HepG2 (cell line): ENCODE results near the gene EPB41L2. TPM values are rescaled to one million over a fixed set of nuclear protein-coding genes. Genes with fewer than 3 reads are reported as not detected.
A peak's percentile ranks its signal among the peaks of the same experiment; 100 is the strongest.

ENCODE experiments used
- CREB3 ChIP-seq: sonication (generic); formaldehyde crosslinking; IDR thresholded peaks from 2 replicates; pipeline ENCODE4 v1.5.0; 2020; ENCODE audit warnings: missing genetic modification reagents
- ELF4 ChIP-seq: sonication (generic); formaldehyde crosslinking; IDR thresholded peaks from 2 replicates; pipeline ENCODE4 v1.5.0; 2020; ENCODE audit warnings: missing genetic modification reagents, mild to moderate bottlenecking, moderate library complexity, borderline replicate concordance
- FLYWCH1 ChIP-seq: sonication (generic); formaldehyde crosslinking; IDR thresholded peaks from 2 replicates; pipeline ENCODE4 v1.8.1; 2023; ENCODE audit warnings: mild to moderate bottlenecking, missing genetic modification reagents
- JUND ChIP-seq: sonication (generic); formaldehyde crosslinking; IDR thresholded peaks from 2 replicates; pipeline ENCODE4 v1.8.0; 2022; ENCODE audit warnings: mild to moderate bottlenecking, missing genetic modification reagents
- KLF11 ChIP-seq: IDR thresholded peaks from 2 replicates; pipeline ENCODE4 v1.6.1; 2016; ENCODE audit warnings: missing compliant biosample characterization
- SALL1 ChIP-seq: sonication (generic); formaldehyde crosslinking; IDR thresholded peaks from 2 replicates; pipeline ENCODE4 v1.8.0; 2022; ENCODE audit warnings: mild to moderate bottlenecking, missing genetic modification reagents
- SMC3 ChIP-seq: IDR thresholded peaks from 2 replicates; pipeline ENCODE4 v1.6.1; 2011; ENCODE audit warnings: low read length, improper control_type of control experiment
- SNAI1 ChIP-seq: sonication (generic); formaldehyde crosslinking; IDR thresholded peaks from 2 replicates; pipeline ENCODE4 v1.5.0; 2020; ENCODE audit warnings: mild to moderate bottlenecking, missing genetic modification reagents, borderline replicate concordance
- ZMYM4 ChIP-seq: sonication (generic); formaldehyde crosslinking; IDR thresholded peaks from 2 replicates; pipeline ENCODE4 v1.8.1; 2023; ENCODE audit warnings: mild to moderate bottlenecking, missing genetic modification reagents
- ZNF180 ChIP-seq: sonication (generic); formaldehyde crosslinking; IDR thresholded peaks from 2 replicates; pipeline ENCODE4 v1.4.0; 2020; ENCODE audit warnings: low read depth, missing genetic modification reagents, borderline replicate concordance
- ZNF382 ChIP-seq: sonication (generic); formaldehyde crosslinking; IDR thresholded peaks from 2 replicates; pipeline ENCODE4 v1.5.0; 2020; ENCODE audit warnings: missing genetic modification reagents, mild to moderate bottlenecking, borderline replicate concordance
- ZNF496 ChIP-seq: sonication (generic); formaldehyde crosslinking; IDR thresholded peaks from 2 replicates; pipeline ENCODE4 v1.8.1; 2023; ENCODE audit warnings: mild to moderate bottlenecking, moderate library complexity, missing genetic modification reagents; ENCODE audit not compliant: insufficient replicate concordance
- ZNF503 ChIP-seq: sonication (generic); formaldehyde crosslinking; IDR thresholded peaks from 2 replicates; pipeline ENCODE4 v1.4.0; 2020; ENCODE audit warnings: missing genetic modification reagents
- ZNF543 ChIP-seq: sonication (generic); formaldehyde crosslinking; IDR thresholded peaks from 2 replicates; pipeline ENCODE4 v1.4.0; 2020; ENCODE audit warnings: mild to moderate bottlenecking, missing genetic modification reagents
- ZNF646 ChIP-seq: sonication (generic); formaldehyde crosslinking; IDR thresholded peaks from 2 replicates; pipeline ENCODE4 v1.9.0; 2021; ENCODE audit warnings: mild to moderate bottlenecking, missing genetic modification reagents
- ZSCAN5A ChIP-seq: sonication (generic); formaldehyde crosslinking; IDR thresholded peaks from 2 replicates; pipeline ENCODE4 v1.8.0; 2022; ENCODE audit warnings: mild to moderate bottlenecking, missing genetic modification reagents, borderline replicate concordance
- ZZZ3 ChIP-seq: sonication (generic); formaldehyde crosslinking; IDR thresholded peaks from 2 replicates; pipeline ENCODE4 v1.4.0; 2020; ENCODE audit warnings: missing genetic modification reagents, mild to moderate bottlenecking, borderline replicate concordance
- polyA plus RNA-seq, 8 experiments: library from polyadenylated mRNA; depleted of rRNA in 3 of 8; stranded (reverse) in 7 of 8; unstranded in 1 of 8; fragments of >200 nt; fragmentation: Illumina TruSeq in 4 of 8; extraction: Trizol in 4 of 8; gene quantifications; 2 replicates each; pipeline versions ENCODE4 v1.2.1 to v1.2.3, GENCODE V29; 2011 to 2016; ENCODE audit warnings: low read depth in 4 of 8, missing spikeins in 1 of 8, mixed read lengths in 1 of 8; ENCODE audit not compliant: insufficient read depth in 1 of 8
- total RNA-seq, 5 experiments: library from RNA; depleted of rRNA; stranded (reverse); fragments of >200 nt; fragmentation: Illumina TruSeq; extraction: Trizol; gene quantifications; 2 replicates each; pipeline ENCODE4 v1.2.3, GENCODE V29; 2016; ENCODE audit warnings: low read depth in 1 of 5

EPB41L2 gene
- total and polyA plus RNA-seq, 2 of the 13 experiments (the other 11 are each of a cell fraction or from before 2014, with no cell fraction given): 41.7 to 56.4 TPM

GRCh38 chr6:130815200-130816071, 247.6 kb downstream of the EPB41L2 start (continued):
- TF ChIP-seq ZNF503 (CRISPR knock-in tag) (peak; percentile 98), FLYWCH1 (CRISPR knock-in tag) (no peak), ZZZ3 (CRISPR knock-in tag) (no peak), ZNF496 (CRISPR knock-in tag) (no peak), CREB3 (CRISPR knock-in tag) (peak; percentile 65; the same call in 1 of the 2 replicates), ZSCAN5A (CRISPR knock-in tag) (peak; percentile 95; the same call in 1 of the 2 replicates), ZNF382 (CRISPR knock-in tag) (no peak), ZNF180 (no peak), KLF11 (no peak; the same call in 1 of the 2 replicates), ZNF646 (CRISPR knock-in tag) (peak; percentile 63), SALL1 (CRISPR knock-in tag) (peak; percentile 90; the same call in 1 of the 2 replicates), JUND (CRISPR knock-in tag) (no peak; the same call in 1 of the 2 replicates), ZMYM4 (CRISPR knock-in tag) (peak; percentile 90), ELF4 (CRISPR knock-in tag) (peak; percentile 79; the same call in 1 of the 2 replicates), SMC3 (peak; percentile 38; the same call in 1 of the 2 replicates), ZNF543 (peak; percentile 69; the same call in 1 of the 2 replicates), SNAI1 (CRISPR knock-in tag) (peak; percentile 65; the same call in 1 of the 2 replicates)
